Measurements from ENCODE around the gene NECAB3.

Gene NECAB3

GRCh38 chr20:33609504-33609903 lies 64.7 kb downstream of the NECAB3 start:
- no peak for DNase-seq (ENCODE audit: low read depth)

Data from stimulated activated CD8-positive, alpha-beta memory T cell treated with anti-CD3 and anti-CD28 coated beads, Interleukin-4, amount 100 ng/mL, for 24 hours (primary cell).